LHCN-M2 (cell line): ENCODE measurements around the gene IL1RL1. TPM values are rescaled to one million over a fixed set of nuclear protein-coding genes. Genes with fewer than 3 reads are reported as not detected.

ENCODE experiments used
- DNase-seq: peaks from one replicate; pipeline ENCODE4 v3.0.0-alpha.2; 2012; ENCODE audit warnings: low read depth
- total RNA-seq: library from RNA; depleted of rRNA; stranded (reverse); fragments of >200 nt; gene quantifications from 2 replicates; pipeline ENCODE4 v1.2.3, GENCODE V29; 2014

The IL1RL1 gene
- total RNA-seq, 1 experiment from 2014 or later, result not detected

DNA sequence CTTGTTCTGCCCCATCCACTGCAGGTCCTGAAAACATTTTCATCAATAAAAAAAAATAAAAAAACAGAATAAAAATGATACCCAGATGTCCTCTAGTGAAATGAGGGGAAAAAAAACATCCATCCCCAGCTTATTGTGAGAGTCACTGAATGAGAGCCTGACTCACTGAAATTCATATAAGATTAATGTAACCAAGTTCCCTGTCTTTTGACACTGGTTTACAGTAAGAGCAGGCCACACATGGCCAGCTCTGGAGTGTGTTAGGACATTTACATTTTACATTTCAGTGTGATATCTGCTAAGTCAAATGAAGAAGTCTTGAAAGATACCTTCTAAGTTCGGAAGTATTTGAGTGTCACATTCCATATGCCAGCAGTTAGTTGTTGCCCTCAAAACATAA is 23.1 kb downstream of the IL1RL1 start:
- DNase-seq, result no peak

DNA sequence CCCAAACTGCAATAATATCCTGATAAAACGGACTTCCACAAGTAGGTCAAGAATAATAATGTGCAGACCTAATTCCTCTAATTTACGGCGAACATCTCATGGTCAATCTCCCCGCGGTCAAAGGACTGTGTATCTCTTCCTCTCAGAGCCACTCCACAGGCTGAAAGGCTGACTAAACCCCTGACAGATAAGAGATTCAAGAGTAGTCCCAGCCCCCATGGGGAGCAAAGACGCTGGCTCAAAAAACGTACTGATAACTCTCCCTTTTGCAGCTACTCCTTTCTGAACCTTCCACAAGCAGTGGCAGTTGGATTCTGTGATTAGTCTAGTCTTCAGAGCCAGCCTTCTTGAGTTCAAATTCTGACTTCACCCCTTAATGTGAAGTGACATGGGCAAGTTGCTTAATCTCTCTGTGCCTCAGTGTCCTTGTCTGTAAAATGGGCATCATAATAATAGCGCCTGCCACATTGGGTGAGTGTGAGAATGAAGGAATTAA is 24.6 kb downstream of the IL1RL1 start:
- no peak for DNase-seq

DNA sequence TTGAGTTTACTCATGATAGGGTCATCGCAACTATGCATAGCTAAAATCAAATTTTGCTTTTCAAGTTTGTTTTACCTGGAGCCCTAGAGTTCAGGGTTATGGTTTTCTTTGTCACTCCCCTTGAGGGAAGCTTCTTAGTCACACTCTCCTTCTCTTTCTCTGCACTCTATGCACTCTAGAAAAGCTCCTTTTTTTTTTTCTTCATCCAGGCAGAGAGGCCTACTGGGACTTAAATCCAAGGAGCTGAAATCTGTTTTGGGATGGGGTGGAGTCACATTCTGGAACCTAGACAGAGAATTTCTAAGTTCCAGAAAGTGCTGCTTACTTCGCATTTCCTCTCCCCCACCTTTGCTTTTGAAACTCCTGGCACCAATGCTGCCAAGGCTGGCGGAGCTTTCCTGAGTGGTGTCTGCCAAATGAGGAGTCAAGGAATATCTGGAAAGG is 25.2 kb downstream of the IL1RL1 start:
- no peak for DNase-seq

DNA sequence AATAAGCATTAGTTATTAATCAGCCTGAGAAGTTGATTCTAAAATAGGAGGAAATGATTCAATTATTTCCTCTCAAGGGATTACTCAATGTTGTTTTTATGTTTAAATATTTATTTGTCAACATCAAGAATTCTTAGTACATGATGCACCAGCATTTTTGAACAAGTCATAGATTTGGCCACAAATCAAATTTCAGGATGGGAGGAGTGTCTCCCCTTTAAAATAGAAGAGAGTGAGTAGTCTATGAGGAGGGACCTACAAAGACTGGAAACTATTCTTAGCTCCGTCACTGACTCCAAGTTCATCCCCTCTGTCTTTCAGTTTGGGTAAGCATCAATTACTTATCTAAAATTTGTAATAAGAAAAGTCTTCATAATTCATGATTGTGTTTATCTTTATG is 25.6 kb downstream of the IL1RL1 start:
- peak; percentile 54 for DNase-seq

DNA sequence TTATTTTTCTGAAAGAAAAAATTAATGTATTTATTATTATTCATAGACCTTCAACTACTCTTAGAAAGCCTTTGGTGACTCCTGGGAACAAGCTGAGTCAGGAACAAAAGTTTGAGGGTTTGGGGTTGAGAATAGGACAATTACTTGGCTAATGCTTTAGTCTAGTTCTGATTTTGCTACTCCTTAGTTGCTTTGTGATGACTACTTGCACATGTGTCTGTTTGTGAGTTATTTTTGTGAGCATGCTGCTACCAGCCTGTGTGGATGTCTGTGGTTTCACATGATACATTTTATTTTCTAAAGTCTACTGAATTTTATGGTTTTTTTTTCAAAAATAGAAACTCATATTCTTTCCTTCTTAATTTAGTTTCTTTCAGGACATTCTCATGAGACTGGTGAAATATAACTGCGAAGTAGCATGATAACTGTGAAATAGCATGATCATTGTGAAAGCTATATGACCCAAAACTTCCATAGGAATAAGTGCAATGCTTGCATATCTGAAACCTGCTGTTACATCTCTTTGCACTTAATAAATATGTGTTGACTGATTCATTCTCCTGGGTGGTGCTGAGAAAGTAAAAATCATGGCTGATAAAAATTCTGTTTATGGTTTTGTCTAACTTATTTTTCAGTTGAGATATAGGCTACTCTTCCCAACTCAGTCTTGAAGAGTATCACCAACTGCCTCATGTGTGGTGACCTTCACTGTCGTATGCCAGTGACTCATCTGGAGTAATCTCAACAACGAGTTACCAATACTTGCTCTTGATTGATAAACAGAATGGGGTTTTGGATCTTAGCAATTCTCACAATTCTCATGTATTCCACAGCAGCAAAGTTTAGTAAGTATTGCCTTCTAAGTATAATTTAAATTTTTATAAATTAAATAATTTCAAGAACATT is 26.4 kb downstream of the IL1RL1 start:
- peak; percentile 12 for DNase-seq

DNA sequence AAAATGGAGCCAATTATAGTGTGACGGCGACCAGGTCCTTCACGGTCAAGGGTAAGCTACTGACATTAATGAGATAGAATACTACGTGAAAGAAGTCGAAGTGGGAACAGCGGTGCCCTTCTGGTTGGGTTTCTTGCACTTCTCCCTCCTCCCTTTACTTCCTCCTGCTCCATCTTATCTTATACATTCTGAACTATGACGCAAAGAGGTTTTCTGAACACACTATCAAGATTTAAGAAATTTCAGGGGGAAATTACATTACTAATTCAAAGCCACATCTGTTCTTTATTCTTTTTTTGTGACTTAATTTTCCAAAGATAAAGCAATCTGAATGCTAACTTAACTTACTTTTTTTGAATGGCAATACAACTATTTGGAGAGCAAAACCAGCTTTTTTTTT is 29.4 kb downstream of the IL1RL1 start:
- no peak for DNase-seq

DNA sequence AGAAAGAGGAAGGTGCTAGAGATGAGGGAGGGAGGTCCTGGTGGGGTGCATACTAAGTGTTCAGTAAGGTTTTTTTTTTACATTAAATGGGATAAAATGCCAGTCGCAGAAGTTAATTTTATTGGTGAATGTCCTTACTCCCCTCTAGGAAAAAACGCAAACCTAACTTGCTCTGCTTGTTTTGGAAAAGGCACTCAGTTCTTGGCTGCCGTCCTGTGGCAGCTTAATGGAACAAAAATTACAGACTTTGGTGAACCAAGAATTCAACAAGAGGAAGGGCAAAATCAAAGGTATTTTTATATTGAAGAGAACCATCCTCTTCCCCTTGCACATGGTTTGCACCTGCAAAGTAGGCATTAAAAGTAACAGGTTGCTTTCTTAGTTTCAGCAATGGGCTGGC is 31.5 kb downstream of the IL1RL1 start:
- no peak for DNase-seq

DNA sequence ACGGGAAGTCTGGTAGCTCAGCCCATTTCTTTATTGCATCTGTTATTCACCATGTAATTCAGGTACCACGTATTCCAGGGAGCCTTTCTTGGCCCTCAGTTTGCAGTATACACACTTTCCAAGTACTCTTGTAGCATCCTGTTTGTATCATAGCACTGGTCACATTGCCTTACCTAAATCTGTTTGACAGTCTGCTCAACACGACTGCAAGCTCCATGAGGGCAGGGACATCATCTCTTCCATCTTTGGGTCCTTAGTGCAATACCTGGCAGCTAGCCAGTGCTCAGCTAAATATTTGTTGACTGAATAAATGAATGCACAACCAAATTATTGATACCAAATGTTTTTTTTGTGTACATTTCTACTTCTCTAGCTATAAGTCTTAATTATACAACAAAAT is 33.0 kb downstream of the IL1RL1 start:
- no peak for DNase-seq

DNA sequence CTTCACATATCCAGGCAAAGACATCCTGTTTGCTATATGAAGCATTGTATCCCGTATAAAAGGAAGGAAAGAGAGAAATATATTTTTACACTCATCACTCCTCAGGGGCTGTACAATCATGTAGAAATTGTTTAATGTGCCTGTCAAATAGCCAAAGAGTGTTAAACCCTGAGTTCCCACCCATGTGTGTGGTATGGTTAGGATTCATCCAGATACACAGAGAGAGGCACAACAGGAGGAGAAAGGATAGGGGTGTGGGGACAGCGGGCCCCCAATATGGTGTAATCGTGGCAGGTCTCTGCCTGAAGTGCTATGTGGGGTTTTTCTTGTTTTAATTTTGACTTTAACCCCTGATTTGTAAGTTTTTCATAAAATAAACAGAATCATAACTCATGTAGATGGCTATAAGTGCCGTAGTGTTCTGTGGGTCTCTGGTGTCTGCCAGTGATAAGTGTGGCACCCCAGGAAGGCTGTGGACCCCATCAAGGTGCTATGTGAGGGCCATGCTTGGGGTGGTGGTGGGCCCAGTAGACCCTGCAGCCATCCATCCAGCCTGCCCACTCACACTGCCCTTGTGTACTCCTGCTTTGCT is 34.1 kb downstream of the IL1RL1 start:
- no peak for DNase-seq

DNA sequence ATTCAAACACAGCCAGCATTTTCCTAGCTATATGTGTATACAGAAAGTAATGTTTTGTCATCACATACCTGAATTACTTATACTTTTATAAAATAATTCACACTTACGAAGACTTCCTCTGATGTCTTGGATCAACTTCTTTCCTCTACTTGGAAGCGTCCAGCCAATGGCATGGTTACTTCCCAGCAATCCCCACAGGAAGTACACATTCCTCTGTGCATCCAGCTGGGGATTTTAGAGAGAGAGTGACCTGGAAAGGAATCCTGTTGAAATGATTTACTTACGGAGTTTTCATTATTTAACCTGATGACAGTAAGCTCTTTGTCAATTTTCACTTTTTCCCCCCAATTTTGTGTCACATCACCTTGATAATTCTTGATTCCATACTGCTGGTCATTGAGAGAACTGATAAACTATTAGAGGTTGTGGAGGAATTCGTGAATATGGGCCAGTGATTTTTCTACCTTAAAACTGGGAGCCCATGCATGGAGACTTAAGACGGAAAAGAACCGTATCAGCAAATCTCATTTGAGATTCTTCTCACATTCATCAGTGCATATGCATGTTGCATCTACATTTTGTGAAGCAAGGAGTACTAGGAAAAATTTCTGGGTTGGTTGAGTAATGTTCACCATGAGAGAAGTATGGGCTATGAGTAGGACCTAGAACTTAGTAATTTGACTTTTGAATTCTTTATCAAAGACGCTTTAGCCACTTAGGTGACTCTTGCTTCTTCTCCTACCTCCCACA is 35.2 kb downstream of the IL1RL1 start:
- DNase-seq, result no peak

DNA sequence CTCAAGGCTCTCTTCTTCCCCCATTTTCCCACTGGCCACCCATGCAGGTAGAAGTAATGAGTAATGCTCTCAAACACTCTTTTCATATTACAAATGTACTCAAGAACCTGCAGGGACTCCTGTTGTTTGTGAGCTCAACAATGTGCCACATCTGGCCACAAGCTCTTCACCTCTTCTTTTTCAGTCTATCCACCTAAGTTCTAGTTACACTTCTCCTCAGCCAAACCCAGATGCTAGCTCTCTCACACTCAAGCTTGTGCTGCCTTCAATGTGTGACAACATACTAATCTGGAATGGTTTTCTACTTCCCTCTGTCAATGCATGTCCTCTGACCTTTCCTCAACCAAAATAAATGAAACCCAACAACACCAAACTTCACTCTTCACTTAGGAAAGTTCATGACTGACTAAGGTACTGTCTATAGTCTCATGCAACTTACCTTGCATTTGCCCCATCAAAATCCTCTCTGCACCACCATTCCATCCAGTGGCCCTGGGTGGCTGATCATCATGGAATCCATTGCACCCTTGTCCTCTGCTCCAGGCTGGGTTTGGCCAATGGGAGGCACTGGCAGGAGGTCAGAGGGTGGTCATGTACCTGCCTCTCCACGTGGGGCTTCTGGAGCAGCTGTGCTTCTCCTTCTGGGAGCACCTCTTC is 38.9 kb downstream of the IL1RL1 start:
- no peak for DNase-seq

DNA sequence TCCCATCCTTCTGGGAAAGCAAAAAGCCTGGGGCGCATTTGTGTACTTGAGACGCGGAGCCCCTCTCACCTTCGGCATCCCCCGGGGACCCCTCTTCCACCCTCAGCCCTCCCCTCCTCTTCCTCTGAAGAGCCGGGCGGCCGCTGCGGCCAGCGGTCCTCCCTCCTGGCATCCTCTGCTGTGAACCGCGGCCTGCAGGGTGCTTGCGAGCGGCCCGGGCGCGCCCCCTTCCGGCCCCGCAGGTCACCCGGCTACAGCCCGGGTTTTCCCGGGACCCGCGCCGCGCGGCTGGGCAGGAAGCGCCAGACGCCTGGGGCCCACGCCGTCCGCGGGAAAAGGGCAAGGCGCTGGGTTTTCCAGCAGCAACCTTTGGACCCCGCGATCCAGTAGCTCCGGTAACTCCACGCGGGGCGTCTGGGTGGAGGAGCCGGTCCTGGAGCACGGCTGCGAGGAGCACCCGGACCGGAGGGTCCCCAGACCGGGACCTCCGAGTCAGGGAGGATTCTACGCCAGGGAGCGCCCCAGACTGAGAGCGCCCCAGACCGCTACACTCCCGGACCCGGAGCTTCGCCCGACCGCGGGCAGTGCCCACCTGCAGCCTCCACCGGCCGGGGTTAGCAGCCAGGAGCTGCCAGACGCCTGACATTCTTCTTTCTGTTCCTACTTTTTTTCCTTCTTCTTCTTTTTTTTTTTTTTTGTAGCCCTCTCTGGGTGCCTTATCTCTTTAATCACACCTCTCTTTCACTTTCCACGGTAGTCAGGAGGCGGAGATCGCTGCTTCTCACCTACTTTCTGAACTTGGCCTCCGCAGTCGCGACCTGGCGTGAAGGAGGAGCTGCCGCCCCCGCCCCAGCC is 44.4 kb downstream of the IL1RL1 start, which contains the start of gene IL18R1:
Gene IL18R1 (plus strand): TSS at position 271 of the 855 bp plus-strand sequence. CDS start 6,865 bp downstream, outside the sequence.
- peak; percentile 56 for DNase-seq

DNA sequence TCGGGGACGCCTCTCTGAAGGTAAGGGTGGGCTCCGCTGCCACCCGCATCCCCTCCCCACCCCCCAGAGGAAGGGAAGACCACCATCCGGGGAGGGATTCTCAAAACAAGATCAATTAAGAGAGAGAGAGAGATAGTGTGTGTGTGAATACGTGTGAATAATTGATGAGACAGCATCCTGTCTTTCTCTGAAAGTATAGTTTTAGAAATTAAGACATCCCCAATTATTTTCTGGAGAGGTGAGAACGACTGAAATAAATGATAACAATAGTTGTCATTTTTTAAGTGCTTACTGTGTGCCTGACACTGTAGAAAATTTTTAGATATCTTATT is 45.0 kb downstream of the IL1RL1 start:
- DNase-seq, result no peak

DNA sequence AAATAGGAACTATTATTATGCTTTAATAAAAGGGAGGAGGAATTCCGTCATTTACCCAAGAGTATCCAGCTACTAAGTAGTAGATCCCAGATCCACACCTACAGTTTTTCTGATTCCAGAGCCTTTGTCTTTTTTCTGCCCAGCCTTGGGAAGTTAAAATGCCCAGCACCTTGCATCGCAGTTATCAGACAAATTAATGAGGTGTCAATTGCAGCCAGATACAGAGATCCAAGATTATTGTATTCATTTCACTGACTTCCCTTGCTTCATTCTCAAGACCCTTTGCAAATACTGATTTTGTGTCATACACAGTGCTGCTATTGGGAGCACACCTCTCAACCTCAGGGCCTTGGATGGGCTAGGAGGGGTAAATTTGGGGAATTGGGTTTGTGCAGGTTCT is 45.4 kb downstream of the IL1RL1 start:
- DNase-seq, result no peak

DNA sequence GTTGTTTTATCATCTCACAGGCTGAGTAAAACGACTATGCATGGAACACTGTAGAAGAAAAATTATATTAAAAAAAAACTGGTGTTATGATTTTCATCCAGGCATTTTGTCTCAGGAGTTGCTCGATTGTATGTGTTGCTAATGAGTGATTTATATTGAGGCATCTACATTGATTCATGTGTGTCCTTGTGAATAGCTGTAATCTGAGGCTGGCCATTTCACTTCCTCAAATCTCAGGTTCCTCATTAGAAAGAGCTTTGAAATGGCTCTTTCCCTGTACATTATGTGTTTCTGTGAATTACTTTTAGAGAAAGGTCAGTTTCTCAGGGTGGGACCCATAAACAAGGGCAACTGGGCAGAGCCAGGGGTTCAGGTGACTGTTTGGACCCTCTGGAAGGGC is 46.6 kb downstream of the IL1RL1 start:
- DNase-seq, result no peak

DNA sequence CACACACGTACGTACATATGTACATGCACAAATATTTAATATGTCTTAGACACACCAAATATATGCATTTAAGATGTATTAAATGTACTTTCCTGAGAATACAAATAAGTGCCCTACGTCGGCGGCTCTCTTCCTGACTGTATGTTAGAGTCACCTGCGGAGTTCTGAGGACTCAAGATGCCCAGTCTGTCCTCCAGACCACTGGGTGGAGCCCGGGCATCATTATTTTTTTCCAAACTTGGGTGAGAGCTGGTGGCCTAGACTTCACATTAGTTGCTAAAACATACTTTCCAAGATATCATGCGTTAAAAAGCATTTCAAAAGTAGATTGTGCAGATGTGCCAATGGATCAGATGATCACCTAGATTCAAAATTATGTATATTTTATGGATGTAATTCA is 47.1 kb downstream of the IL1RL1 start:
- no peak for DNase-seq

DNA sequence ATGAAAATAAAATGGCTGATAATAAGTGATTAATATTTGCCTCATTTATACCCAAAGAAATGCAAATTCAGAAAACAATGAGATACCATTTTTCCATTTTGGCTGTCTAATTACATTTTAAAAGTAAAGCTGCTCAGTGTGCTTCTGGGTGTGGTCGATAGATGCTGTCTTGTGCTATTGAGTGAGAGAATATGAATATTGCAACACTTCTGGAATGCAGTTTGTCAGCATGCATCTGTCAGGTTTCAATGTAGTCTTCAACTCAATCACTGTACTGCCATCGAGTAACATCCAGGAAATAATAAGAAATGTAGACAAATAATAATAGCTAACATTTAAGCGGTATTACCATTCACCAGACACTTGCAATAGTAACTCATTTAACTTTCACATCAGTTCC is 48.2 kb downstream of the IL1RL1 start:
- no peak for DNase-seq

DNA sequence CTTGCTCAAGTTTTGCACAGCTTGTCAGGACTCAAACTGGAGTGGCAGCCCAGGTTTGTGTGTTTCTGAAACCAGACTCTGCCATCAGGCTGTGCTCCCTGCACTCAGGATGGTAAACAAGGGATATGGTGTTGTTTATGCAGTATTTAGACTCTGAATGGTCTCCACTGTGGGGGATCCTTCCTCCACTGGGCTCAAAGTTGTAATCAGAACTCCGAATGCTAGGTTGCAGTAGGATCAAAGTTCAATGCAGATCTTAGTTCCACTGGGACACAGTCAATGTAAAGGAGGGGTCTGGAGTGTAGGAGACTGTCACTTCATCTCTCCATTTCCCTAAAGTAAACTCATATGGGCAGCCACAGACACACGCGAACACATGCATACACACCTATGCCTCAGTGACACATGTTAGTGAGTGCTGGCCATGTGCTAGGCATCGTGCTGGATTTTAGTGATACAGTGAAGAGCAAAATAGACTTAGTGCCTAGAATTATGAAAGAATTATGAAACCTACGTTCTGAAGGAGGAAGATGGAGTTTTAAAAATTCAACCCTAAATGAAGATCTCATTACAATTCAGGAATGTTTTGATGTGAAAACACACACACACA is 50.4 kb downstream of the IL1RL1 start:
- DNase-seq, result no peak

DNA sequence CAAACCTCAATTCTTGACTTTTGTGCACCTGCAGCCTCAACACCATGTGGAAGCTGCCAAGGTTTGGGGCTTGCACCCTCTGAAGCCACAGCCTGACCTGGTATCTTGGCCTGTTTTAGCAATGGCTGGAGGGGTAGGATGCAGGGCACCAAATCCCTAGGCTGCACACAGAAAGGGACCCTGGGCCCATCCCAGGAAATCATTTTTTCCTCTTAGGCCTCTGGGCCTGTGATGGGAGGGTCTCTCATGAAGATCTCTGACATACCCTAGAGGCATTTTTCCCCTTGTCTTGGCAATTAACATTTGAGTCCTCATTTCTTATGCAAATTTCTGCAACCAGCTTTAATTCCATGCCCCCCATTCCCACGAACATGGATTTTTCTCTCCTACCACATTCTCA is 54.4 kb downstream of the IL1RL1 start:
- DNase-seq, result no peak

DNA sequence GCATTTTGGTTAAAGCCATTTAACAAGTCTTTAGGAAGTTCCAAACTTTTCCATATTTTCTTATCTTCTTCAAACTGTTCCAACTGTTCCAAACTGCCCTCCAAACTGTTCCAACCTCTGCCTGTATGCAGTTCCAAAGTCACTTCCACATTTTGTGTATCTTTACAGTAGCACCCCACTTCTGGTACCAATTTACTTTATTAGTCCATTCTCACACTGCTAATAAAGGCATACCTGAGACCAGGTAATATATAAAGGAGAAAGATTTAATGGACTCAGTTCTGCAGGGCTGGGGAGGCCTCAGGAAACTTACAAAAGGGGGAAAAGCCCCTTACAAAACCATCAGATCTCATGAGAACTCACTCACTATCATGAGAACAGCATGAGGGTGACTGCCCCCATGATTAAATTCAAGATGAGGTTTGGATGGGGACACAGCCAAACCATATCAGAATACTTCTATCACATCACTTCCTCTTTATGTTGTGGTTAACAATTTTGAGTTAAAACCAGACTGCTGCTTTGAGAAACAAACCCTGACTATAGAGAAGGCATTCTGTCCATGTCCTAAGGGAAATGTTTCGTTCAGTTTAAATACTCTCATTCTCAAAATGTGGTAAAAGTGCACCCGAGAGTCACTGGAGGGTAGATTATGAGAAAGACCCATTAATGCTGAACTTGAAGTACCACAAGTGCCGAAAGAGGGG is 55.2 kb downstream of the IL1RL1 start:
- DNase-seq, result no peak
